Suppressor macrophage treated with lipopolysaccharide for 1 hour (primary cell): ENCODE results near the gene SGCD.

Experiments used
- DNase-seq, 3 donors: peaks; one replicate each; pipeline ENCODE4 v3.0.0-alpha.2; 2020 to 2022

SGCD gene

GRCh38 chr5:156471893-156472292, 144.9 kb downstream of the SGCD start:
- DNase-seq = no peak

DNA sequence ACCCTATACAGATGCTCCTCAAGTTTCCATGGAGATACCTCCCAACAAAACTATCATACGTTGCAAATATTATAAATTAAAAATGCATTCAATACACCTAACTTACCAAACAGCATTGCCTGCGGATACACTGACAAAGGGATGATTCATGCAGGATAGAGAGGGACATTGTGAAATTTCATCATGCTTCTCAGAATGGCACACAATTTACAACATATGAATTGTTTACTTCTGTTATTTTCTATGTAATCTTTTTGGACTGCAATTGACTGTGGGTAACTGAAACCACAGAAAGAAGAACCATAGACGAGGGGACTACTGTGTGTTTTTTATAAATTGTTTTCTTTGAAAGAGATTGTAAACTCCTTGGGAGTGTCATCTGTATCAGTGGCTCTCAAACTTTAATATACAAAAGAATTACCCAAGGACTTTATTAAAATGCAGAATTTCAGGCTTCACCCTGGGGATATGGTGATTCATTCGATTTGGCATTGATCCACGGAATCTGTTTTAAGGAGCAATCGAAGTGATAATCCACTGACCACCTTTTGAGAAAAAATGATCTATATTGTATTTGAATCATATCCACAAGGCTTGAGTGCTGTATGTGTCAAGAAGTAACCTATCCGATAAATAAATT, 146.4 kb downstream of the SGCD start:
- DNase-seq = peak in 1 of 3 donors; percentile 20

GRCh38 chr5:156474251-156474650, 147.3 kb downstream of the SGCD start:
- DNase-seq = no peak

GRCh38 chr5:156475182-156476157, 148.5 kb downstream of the SGCD start:
- no peak for DNase-seq

- no peak for DNase-seq
These were observed 149.2 kb downstream of the SGCD start for GRCh38 chr5:156476158-156476551.

- no peak for DNase-seq
These were observed 149.7 kb downstream of the SGCD start for GRCh38 chr5:156476678-156477077.

- DNase-seq = no peak
These were observed 150.2 kb downstream of the SGCD start for GRCh38 chr5:156477196-156477595.

- DNase-seq = no peak
These were observed 152.9 kb downstream of the SGCD start for GRCh38 chr5:156479849-156480248.

DNA sequence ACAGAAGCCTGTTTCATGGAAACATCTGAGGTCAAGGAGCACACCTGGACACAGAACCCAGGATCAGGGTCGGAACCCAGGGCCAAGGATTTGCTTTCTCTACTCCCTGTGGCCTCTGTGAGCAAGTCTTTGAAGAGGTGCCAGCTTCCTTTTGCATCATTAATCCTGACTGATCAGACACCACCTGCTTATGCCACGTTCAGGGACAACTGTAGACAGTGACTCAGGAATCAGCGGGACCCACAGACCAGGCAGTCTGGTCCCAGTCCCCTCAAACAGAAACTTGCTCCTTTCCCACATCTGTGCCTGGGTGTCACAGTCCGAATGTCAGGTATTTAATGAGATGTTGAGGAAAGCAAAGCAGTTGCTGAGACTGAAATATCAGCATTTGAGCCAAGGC, 154.8 kb downstream of the SGCD start:
- no peak for DNase-seq

- no peak for DNase-seq
These were observed 155.9 kb downstream of the SGCD start for GRCh38 chr5:156482818-156483217.

DNA sequence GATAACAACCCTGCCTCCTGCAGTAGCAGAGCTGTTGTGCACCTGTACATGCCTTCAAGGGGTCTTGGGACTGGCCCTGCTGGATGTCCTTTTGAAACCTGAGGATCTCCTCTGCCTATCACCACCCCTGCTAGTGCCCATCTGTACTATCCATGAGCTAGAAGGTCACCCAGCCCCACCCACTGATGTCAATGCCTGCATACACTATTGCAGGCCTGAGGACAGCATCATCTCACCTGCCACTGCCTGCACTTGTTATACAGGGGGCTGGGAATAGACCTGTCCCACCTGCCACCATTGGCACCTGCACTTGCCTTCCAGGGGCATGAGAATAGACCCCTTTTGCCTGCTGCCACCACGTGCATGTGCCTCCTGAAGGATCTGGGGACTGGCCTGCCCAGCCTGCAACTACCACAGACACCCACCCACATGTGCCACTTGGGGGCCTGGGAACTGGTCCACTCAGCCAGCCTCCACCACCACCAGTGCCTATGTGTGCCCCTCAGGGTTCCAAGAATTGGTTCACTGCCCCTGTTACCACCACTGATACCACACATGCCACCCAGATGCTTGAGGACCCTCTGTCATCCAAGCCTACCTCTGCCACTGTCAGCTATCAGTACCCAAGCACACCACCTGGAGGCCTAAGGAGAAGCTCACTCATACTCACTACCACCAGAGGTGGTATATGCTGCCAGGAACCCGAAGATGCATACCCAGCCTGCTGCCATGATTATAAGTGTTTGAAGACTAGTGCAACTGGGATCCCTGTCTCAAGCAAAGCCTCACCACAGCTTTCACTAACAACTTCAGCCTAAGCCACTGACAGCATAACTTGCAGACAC, 159.7 kb downstream of the SGCD start:
- no peak for DNase-seq

DNA sequence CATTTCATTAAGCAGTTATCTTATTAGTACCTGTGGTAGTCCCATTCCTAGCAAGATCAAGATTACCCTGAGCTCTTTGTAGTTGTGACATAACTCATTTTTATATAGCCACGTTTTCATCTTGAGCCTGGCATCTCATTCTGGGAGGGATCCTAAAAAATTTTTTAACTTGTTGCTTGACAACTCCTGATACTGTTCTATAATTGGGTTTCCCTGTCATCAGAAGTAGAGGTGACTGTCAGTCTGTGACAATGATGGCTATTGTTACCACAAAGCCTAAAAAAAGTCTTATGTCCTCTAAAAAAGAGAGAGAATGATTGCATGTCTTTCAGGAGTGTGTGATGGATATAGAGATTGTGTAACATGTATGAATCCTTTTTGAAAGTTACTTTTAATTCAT, 164.8 kb downstream of the SGCD start:
- DNase-seq = no peak

DNA sequence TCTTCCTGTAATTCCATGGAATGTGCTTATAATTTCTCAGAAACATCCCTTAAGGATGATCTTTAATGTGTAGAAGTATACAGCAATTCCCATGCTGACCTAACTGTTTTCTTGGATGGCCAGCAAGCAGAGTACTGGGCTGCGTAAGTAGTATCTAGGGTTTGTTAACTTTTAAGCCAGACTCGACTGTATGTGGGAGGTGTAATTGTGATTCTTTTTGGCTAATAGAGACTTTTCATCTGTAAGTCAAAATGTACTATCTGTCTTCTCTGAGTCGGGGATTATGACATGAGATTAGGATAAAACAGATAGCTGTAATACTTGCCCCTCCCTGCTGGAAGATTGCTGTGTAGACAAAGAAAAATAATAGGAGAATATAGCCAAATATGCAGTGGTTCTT, 169.3 kb downstream of the SGCD start:
- no peak for DNase-seq

DNA sequence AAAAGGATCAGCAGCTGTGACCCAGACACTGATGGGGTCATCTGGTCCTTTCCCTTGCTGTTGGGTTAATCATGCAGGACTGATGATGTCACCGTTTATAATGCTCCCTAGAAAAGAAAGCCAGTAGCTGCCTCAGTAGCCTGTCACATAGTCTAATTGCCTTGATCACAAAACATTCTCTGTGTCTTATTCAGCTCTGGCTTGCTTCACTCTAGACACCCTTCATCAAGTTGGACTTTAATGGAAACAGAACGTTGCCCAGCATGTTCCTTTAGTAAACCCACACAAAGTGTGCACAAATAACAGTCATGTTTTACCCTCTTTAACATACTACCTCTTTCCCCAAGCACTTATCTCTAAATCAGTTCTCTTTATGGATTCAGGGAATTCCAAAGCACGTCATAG, 170.8 kb downstream of the SGCD start:
- no peak for DNase-seq

GRCh38 chr5:156498226-156498980, 171.4 kb downstream of the SGCD start:
- DNase-seq = no peak

- DNase-seq = no peak
These were observed 173.8 kb downstream of the SGCD start for GRCh38 chr5:156500755-156501154.

- no peak for DNase-seq
These were observed 178.1 kb downstream of the SGCD start for GRCh38 chr5:156505101-156505500.

GRCh38 chr5:156513123-156513815, 186.3 kb downstream of the SGCD start:
- no peak for DNase-seq

DNA sequence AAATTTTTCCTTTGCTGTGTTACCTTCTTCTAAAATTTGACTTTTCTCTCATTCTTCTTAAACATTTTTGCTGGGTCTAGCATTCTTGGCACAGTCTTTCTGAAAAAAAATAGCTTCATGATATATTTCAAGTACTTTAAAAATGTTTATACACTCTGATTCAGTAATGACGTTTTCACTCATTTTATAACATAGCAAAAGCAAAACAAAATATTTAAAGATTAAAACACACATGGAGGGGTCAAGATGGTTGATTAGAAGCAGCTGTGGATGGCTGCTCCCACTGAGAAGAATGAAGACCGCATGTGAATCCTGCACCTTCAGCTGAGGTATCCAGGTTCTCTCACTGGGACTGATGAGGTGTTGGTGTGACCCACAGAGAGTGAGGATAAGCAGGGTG, 188.2 kb downstream of the SGCD start:
- DNase-seq = no peak

GRCh38 chr5:156515803-156516360, 188.9 kb downstream of the SGCD start:
- no peak for DNase-seq
